Ramos (cell line): ENCODE data around the gene POLR1G.
"Not testable (repeated sequence)": the region's sequence is repeated elsewhere in the genome, so short reads cannot be mapped to it uniquely, and the experiment has no call there.

Source experiments
- in situ Hi-C: fragments of 300-500 bp; cut with MboI; formaldehyde crosslinking; loops from one replicate; pipeline ENCODE4 v1.14.3; 2022; ENCODE audit warnings: low sequenced_read_pairs; ENCODE audit not compliant: unreplicated experiment

POLR1G gene

GRCh38 chr19:45395821-45396617, 10.4 kb upstream of the POLR1G start:
- in situ Hi-C loops, result no loop called here

GRCh38 chr19:45400192-45400591, 6.3 kb upstream of the POLR1G start:
- in situ Hi-C loops, result no loop called here

- in situ Hi-C loops, result no loop called here
Measured at GRCh38 chr19:45401815-45402214, 4.6 kb upstream of the POLR1G start.

DNA sequence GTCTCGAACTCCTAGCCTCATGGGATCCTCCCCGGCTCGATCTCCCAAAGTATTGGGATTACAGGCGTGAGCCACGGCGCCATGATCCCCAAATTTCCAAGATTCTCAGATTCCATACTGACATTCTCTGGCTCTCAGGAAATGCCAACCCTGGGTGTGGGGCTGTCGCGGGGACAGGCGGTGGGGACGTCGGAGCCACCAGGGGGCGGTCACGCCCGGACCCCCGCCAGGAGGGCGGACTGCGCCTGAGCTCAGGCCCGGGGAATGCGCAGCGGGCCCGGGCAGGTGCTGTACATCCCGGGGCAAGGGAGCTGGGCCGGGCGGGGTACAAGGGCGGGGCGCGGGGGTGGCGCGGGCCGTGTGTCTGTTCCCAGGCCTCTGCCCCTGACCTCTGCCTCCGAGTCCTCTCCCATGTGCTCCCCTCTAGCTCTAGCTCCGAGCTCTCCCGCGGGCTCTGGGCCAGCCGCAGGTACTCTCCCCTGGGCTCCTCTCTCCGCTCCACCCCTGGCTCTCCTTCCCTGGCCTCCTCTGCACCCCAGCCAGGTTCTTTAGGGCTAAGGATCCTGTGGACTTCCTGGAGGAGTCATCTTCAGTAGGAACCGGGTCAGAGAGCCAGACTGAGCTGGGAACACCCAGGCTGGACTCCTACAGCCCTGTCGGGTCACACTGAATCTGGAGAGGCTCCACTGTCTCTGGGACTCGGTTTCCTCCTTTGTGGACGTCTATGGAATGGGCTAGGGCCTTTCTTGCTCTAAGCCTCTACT, 4.0 kb upstream of the POLR1G start:
- in situ Hi-C loops, result no loop called here

DNA sequence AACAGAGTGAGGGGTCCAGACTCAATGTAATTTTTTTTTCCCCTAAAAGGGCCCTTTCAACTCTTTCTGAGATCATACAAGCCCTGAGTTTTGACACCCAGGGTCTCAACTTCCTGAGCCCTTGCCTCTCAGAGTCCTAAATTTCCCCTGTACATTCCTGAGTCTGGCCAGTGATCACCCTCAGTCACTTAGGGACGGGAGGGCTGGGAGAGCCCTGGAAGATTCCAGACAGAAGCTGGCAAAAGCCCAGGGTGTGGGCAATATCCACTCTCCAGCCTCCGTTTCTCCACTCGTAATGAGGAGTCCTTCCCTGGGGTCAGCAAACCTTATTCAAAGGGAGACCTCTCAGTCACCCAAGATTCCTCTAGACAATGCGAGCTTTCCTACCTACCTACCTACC, 3.2 kb upstream of the POLR1G start:
- in situ Hi-C loops, result no loop called here

GRCh38 chr19:45403781-45404556, 2.5 kb upstream of the POLR1G start:
- in situ Hi-C loops, result no loop called here

DNA sequence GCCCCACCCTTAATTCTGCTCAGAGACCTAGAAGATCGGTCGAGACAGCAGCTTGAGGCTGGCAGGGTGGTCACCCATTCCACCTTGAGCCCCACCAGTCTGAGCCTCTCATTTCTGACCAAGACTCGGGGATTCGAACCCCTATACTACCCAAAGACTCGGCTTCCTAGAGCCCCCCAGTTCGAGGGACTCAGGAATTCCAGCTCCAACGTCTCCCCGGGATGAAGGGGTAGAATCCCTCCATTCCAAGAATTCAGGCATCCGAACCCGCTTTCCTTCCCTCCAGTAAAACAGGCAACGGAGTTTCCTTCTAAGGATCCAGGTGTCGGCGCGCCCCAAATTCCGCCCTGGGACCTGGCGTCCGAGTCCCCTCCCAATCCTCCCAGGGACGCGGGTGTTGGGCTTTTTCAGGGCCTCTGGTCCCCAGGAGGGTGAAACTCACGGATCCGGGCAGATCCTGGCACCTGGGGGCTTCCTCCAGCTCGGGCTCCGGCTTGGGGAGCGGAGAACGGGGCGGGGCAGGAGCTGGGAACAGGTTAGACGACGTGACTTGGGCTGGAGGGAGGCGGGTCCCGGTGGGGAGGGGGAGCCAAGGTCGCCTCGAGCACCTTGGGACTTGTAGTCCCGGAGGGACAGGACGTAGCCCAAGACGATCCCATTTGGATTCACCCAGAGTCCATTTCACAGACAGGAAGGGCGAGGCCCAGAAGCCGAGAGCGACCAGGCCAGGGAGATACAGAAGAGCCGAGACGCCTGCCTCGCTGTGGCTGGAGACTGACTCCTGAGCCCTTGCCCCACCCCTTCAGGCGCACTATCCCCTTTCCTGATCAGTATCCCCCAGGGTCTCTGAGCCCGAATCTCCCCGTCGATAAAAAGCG, 1.6 kb upstream of the POLR1G start, which contains the start of gene PPP1R13L:
PPP1R13L (minus strand) TSS at position 513 of the 878 bp plus-strand sequence. CDS start 6,751 bp downstream, outside the sequence.
- in situ Hi-C loops, result no loop called here

DNA sequence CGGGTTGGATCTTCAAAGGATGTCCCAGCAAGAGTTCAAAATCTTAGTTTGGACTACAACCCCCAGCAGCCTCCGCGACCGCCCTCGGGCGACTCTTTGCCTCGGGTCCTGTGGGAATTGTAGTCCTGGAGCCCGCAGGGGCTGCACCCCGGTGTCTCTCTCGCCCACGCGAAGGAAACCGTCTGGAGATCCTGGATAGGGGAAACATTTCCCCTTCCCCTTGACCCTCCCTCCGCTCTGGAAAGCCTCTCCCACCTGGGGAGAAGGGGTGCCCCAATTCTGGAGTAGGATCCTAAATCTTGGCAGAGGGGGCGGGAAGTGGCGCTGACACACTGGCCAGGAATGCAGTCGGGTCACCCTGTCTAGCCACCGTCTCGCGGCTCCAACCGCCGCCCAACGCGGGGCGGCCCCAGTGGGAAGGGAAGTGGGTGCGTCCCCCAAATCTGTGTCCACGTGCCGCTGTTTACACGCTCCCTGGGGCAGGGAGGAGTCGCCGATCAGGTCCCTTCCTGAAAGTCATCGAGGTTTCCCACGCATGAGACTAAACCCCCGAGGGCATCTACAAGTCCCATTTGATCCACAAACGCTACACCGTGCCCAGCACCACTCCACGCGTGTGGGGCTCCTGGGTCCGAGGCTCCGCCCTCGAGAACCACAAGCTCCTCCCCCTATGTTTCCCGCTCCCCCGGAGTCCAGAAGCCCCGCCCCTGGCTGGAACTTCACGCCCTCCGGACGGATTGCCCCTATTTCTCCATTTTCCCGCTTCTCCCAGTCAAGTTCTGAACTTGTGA, 814 bp upstream of the POLR1G start:
- in situ Hi-C loops, result no loop called here

DNA sequence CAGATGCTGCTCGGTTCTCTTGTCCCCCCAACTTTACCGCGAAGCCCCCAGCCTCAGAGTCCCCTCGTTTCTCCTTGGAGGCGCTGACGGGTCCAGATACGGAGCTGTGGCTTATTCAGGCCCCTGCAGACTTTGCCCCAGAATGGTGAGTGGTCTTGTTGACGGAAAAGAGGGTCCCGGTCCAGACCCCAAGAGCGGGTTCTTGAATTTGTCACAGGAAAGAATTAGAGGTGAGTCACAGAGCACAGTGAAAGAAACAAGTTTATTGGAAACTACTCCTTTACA, 589 bp downstream of the POLR1G start:
- in situ Hi-C loops, result no loop called here

DNA sequence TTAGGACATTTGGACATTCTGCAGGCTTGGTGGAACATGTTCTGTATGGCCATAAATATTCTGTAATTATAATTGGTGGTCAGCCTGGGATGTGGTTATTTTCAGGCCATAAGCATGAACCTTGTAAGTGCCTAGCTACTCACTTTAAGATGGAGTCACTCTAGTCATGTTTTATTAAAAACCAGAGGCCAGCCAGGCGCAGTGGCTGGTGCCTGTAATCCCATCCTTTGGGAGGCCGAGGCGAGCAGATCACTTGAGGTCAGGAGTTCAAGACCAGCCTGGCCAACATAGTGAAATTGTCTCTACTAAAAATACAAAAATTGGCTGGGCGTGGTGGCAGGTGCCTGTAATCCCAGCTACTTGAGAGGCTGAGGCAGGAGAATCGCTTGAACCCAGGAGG, 1.1 kb downstream of the POLR1G start:
- in situ Hi-C loops, result not testable (repeated sequence)

GRCh38 chr19:45408121-45408520, 1.7 kb downstream of the POLR1G start:
- in situ Hi-C loops, result no loop called here

- in situ Hi-C loops, result no loop called here
Measured at GRCh38 chr19:45408830-45409556, 2.5 kb downstream of the POLR1G start.

- in situ Hi-C loops, result no loop called here
Measured at GRCh38 chr19:45409557-45409920, 3.1 kb downstream of the POLR1G start.

GRCh38 chr19:45410330-45410729, 3.9 kb downstream of the POLR1G start:
- in situ Hi-C loops, result not testable (repeated sequence)

DNA sequence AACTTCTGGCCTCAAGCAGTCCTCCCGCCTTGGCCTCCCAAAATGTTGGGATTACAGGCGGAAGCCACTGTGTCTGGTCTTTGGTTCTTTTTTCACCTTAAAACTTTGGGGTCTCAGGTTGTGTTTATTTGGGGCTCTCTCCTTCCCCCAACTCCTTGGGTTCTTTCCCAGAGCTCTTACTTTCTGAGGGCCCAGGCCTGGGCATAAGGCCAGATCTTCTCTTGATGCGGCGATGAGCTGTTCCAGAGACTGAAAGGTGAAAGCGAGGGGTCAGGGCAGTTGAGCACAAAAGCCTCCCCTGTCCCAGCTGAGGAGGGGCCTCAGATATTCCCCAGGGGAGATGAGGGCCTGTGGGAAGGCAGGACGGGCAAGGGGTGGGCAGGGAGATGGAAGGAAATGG, 7.1 kb downstream of the POLR1G start:
- in situ Hi-C loops, result no loop called here

- in situ Hi-C loops, result no loop called here
Measured at GRCh38 chr19:45414468-45414867, 8.0 kb downstream of the POLR1G start.

DNA sequence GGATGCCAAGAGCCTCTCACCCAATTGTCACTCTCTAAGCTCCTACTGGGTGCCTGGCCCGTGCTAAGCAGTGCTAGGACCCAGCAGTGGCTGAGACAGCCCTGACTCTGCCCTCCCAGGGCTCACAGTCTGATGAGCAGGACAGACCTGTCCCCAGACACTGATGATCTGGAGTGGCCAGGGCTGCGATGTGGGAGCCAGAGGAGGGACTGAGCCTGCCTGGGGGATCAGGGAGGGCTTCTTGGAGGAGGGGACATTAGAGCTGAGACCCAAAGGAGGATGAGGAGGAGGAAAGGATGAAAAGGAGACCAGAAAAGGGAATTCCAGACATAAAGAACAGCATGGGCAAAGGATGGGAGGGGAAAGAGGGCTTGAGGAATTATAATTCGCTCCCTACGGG, 10.7 kb downstream of the POLR1G start:
- in situ Hi-C loops, result no loop called here

GRCh38 chr19:45418802-45419201, 12.4 kb downstream of the POLR1G start:
- in situ Hi-C loops, result no loop called here

- in situ Hi-C loops, result no loop called here
Measured at GRCh38 chr19:45419396-45419795, 13.0 kb downstream of the POLR1G start.
